SK-N-SH (cell line): Measurements from ENCODE around the gene SMIM12.

Experiments used
- EP300 ChIP-seq, 2 experiments: IDR thresholded peaks; 2 replicates each; pipeline versions ENCODE4 v1.4.0 to v1.6.1; 2012; ENCODE audit warnings: borderline replicate concordance in 1 of 2, low read depth in 1 of 2, low read length in 1 of 2
- EZH2phosphoT487 ChIP-seq: fragments of 200-600 bp; sonication (generic); IDR thresholded peaks from 2 replicates; pipeline ENCODE4 v1.6.1; 2017; ENCODE audit warnings: low read depth, mixed run types, mild to moderate bottlenecking, antibody characterized with exemption, moderate library complexity, borderline replicate concordance
- TAF1 ChIP-seq: IDR thresholded peaks from 2 replicates; pipeline ENCODE4 v1.6.1; 2012; ENCODE audit warnings: low read depth, mild to moderate bottlenecking, low read length, moderate library complexity, borderline replicate concordance
- TF ChIP-seq, protein P1 (sequence below): fragments of 200-600 bp; sonication (generic); IDR thresholded peaks from 2 replicates; pipeline ENCODE4 v1.6.1; 2017; ENCODE audit warnings: antibody characterized with exemption, mild to moderate bottlenecking, moderate library complexity

DNA sequence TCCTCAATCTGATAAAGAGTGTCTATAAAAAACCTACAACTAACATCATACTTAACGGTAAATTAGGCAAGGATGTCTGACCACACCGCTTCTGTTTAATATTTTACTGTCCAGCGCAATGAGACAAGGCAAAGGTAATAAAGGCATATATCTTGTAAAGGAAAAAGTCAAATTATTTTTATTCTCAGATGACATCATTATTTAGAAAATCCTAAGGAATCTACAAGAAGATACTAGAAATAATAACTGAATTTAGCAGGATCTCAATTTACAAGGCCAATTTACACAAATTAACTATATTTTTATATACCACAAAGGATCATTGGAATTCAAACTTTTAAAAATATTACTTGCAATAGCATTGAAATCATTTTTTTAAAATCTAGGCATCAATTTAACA, 37.3 kb downstream of the SMIM12 start:
- no peak for TF ChIP-seq EP300 (IDR thresholded peaks at IDR 0.05; ENCODE audit: borderline replicate concordance in 1 of 2, low read depth in 1 of 2, low read length in 1 of 2)
- TF ChIP-seq, protein P1, sequence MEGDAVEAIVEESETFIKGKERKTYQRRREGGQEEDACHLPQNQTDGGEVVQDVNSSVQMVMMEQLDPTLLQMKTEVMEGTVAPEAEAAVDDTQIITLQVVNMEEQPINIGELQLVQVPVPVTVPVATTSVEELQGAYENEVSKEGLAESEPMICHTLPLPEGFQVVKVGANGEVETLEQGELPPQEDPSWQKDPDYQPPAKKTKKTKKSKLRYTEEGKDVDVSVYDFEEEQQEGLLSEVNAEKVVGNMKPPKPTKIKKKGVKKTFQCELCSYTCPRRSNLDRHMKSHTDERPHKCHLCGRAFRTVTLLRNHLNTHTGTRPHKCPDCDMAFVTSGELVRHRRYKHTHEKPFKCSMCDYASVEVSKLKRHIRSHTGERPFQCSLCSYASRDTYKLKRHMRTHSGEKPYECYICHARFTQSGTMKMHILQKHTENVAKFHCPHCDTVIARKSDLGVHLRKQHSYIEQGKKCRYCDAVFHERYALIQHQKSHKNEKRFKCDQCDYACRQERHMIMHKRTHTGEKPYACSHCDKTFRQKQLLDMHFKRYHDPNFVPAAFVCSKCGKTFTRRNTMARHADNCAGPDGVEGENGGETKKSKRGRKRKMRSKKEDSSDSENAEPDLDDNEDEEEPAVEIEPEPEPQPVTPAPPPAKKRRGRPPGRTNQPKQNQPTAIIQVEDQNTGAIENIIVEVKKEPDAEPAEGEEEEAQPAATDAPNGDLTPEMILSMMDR = no peak
- TF ChIP-seq EZH2phosphoT487 = no peak
- no peak for TF ChIP-seq TAF1
